ENCODE results near the gene ARHGEF28.

DNA sequence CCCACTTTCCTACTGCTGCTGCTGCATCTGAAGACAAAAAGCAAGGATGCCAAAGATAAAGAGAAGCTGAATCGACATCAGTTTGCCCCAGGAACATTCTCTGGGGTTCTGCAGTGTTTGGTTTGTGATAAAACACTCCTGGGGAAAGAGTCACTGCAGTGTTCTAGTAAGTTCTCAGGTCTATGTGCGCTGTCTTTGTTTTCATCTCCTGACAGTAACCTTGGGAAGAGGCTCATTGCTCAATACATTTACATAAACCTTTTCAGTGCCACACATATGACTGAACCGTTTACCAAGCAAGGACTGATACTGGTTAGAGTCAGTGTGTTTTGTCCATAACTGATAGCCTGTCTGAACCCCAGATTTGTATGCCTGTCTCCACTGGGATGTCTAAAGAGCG, 232.1 kb downstream of the ARHGEF28 start:
- TF ChIP-seq, protein P1, sequence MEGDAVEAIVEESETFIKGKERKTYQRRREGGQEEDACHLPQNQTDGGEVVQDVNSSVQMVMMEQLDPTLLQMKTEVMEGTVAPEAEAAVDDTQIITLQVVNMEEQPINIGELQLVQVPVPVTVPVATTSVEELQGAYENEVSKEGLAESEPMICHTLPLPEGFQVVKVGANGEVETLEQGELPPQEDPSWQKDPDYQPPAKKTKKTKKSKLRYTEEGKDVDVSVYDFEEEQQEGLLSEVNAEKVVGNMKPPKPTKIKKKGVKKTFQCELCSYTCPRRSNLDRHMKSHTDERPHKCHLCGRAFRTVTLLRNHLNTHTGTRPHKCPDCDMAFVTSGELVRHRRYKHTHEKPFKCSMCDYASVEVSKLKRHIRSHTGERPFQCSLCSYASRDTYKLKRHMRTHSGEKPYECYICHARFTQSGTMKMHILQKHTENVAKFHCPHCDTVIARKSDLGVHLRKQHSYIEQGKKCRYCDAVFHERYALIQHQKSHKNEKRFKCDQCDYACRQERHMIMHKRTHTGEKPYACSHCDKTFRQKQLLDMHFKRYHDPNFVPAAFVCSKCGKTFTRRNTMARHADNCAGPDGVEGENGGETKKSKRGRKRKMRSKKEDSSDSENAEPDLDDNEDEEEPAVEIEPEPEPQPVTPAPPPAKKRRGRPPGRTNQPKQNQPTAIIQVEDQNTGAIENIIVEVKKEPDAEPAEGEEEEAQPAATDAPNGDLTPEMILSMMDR (conservative IDR thresholded peaks at IDR 0.05 in 1 of 2, IDR thresholded peaks at IDR 0.05 in 1 of 2; ENCODE audit: low read depth in 1 of 2, low read length in 2 of 2): no peak
- TF ChIP-seq EZH2 (IDR thresholded peaks at IDR 0.05; ENCODE audit: low read length, missing control alignments): no peak

Data from fibroblast of lung (primary cell).